Measurements from ENCODE around the gene CREG2. TPM values are rescaled to one million over a fixed set of nuclear protein-coding genes. Genes with fewer than 3 reads are reported as not detected.
A peak's percentile ranks its signal among the peaks of the same experiment; 100 is the strongest.

The CREG2 gene
- total RNA-seq, 3 donors from 2014 or later (not counting 1 experiment from before 2014, with no cell fraction given): not detected

- intact Hi-C loops (cut with micrococcal nuclease): no loop called here
- H3K27ac Mint-ChIP-seq: no peak overlapping the region
- TF ChIP-seq CTCF (IDR thresholded peaks at IDR 0.05): no peak
- Histone ChIP-seq H3K27me3 (ENCODE audit: control insufficient read depth, insufficient read depth, low read length) (no peaks in the 10 kb centered on the region), H3K9me3 (ENCODE audit: control insufficient read depth, insufficient read depth, low read length) (no peaks in the 10 kb centered on the region), H3K36me3 (ENCODE audit: control insufficient read depth, insufficient read depth, low read length) (no peaks in the 10 kb centered on the region), H3K4me3 (ENCODE audit: low read length) (no peak overlapping the region), H3K27ac (ENCODE audit: low read length) (no peak overlapping the region), H3K4me1 (ENCODE audit: control insufficient read depth, insufficient read depth, low read length) (no peaks in the 10 kb centered on the region)
- ATAC-seq (no peak), DNase-seq (no peak)
- no peaks in the 10 kb centered on the region for H3K36me3 Mint-ChIP-seq
- H3K27me3 Mint-ChIP-seq (ENCODE audit: low read depth in 2 of 2): peaks cover 0 to 2% of the 10 kb centered on the region in 2 donors
- no peak overlapping the region for H3K4me3 Mint-ChIP-seq
- WGBS (ENCODE audit: insufficient coverage): 75% methylated on average over 4 of the region's 4 CpGs
- no peaks in the 10 kb centered on the region for H3K4me1 Mint-ChIP-seq
- H3K9me3 Mint-ChIP-seq: no peaks in the 10 kb centered on the region
Measured at GRCh38 chr2:101420623-101421022, 33.3 kb upstream of the CREG2 start.

- intact Hi-C loops (cut with micrococcal nuclease): loop anchor here (1.0 kb wide), 1 partner anchor 413 kb away; no protein-coding TSS in a partner anchor
- Mint-ChIP-seq H3K36me3 (no peaks in the 10 kb centered on the region), H3K4me3 (no peak overlapping the region), H3K27ac (no peak overlapping the region), H3K4me1 (no peaks in the 10 kb centered on the region), H3K27me3 (ENCODE audit: low read depth in 2 of 2) (peaks cover 0 to 6% of the 10 kb centered on the region in 2 donors), H3K9me3 (no peaks in the 10 kb centered on the region)
- Histone ChIP-seq H3K36me3 (ENCODE audit: control insufficient read depth, insufficient read depth, low read length) (no peaks in the 10 kb centered on the region), H3K27me3 (ENCODE audit: control insufficient read depth, insufficient read depth, low read length) (no peaks in the 10 kb centered on the region), H3K4me1 (ENCODE audit: control insufficient read depth, insufficient read depth, low read length) (no peaks in the 10 kb centered on the region), H3K27ac (ENCODE audit: low read length) (no peak overlapping the region), H3K9me3 (ENCODE audit: control insufficient read depth, insufficient read depth, low read length) (peaks cover 4% of the 10 kb centered on the region), H3K4me3 (ENCODE audit: low read length) (no peak overlapping the region)
- 93% methylated on average over 10 of the region's 10 CpGs for WGBS (ENCODE audit: insufficient coverage)
- DNase-seq (peak in 1 of 2 donors; percentile 84), ATAC-seq (peak; percentile 59 to 74 (median 69))
- peak; percentile 68 for TF ChIP-seq CTCF (IDR thresholded peaks at IDR 0.05)
Measured at GRCh38 chr2:101419096-101419663, 31.9 kb upstream of the CREG2 start.

DNA sequence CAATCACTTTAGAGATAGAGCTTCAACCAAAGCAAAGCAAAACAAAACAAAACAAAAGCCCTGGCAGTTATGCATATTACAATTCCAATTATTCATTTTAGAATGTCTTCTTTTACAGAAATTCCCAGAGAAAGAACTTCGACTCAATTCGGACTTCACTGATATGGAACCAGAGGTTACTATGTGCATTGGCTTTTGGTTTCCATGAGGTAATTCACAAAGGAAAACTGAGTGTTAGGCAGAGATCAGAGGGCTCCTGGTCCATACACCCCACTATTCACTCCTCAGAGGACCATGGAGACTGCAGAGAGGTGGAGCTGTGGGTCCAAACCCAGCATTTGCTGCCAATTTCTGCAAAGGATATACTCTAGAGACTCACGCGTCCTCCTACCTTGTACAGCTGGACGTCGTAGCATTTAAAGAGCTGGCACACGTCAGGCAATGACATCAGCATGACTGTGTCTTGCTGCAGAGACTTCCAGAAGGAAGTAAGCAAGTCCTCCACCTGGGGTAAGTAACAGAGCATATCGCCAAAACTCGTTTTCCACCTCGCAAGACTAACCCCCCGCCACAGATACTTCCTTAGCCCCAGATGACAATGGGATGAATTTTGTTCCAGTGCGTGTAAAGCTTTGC, 31.3 kb upstream of the CREG2 start:
- no peak for TF ChIP-seq CTCF (IDR thresholded peaks at IDR 0.05)
- no peaks in the 10 kb centered on the region for H3K27me3 ChIP-seq (ENCODE audit: control insufficient read depth, insufficient read depth, low read length)
- H3K4me1 Mint-ChIP-seq: no peaks in the 10 kb centered on the region
- no peaks in the 10 kb centered on the region for H3K9me3 Mint-ChIP-seq
- intact Hi-C loops (cut with micrococcal nuclease): loop anchor here (1.0 kb wide), 1 partner anchor 414 kb away; no protein-coding TSS in a partner anchor
- H3K36me3 Mint-ChIP-seq: no peaks in the 10 kb centered on the region
- peaks cover 0 to 6% of the 10 kb centered on the region in 2 donors for H3K27me3 Mint-ChIP-seq (ENCODE audit: low read depth in 2 of 2)
- peak in 1 of 2 donors; percentile 10 for DNase-seq
- no peak overlapping the region for H3K27ac Mint-ChIP-seq
- H3K9me3 ChIP-seq (ENCODE audit: control insufficient read depth, insufficient read depth, low read length): peaks cover 4% of the 10 kb centered on the region
- 90% methylated on average over 11 of the region's 12 CpGs for WGBS (ENCODE audit: insufficient coverage)
- no peak overlapping the region for H3K4me3 ChIP-seq (ENCODE audit: low read length)
- H3K36me3 ChIP-seq (ENCODE audit: control insufficient read depth, insufficient read depth, low read length): no peaks in the 10 kb centered on the region
- H3K27ac ChIP-seq (ENCODE audit: low read length): no peak overlapping the region
- no peak overlapping the region for H3K4me3 Mint-ChIP-seq
- no peak for ATAC-seq
- H3K4me1 ChIP-seq (ENCODE audit: control insufficient read depth, insufficient read depth, low read length): no peaks in the 10 kb centered on the region

Data from natural killer cell (primary cell).